ENCODE results near the gene SCN5A. TPM values are rescaled to one million over a fixed set of nuclear protein-coding genes. Genes with fewer than 3 reads are reported as not detected.

Gene SCN5A
- total RNA-seq, 2 donors from 2014 or later: 102 to 118 TPM

DNA sequence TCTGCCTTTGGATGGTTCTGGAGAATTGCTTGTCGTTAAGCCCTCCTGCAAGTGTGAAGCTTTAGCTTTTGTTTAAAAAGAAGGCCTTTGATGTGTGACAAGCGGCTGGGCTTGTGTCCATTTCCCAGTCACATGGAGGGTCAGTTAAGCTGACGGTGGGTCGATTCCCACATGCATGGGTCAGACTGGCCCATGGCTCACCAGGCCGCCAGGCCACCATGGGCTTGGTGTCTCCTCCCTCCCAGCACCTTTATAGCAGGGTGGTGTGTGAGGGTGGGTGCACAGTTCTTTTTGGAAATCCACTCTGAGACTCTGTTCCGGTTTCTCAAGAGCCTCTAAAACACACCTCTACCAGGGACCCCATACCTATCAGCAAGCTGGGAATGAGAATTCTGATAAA is 67.2 kb downstream of the SCN5A start:
- H3K27me3 ChIP-seq: no peaks in the 10 kb centered on the region
- H3K36me3 ChIP-seq: peaks cover 28% of the 10 kb centered on the region
- TF ChIP-seq CTCF (IDR thresholded peaks at IDR 0.05): no peak
- H3K9me3 ChIP-seq: no peaks in the 10 kb centered on the region
- no peak overlapping the region for H3K4me3 ChIP-seq
- peak overlapping the region; percentile 78 to 97 for H3K27ac ChIP-seq
- H3K4me1 ChIP-seq: peaks cover 0 to 62% of the 10 kb centered on the region in 2 donors
- DNase-seq (ENCODE audit: low spot score): peak; percentile 16

GRCh38 chr3:38581774-38582173 is 67.7 kb downstream of the SCN5A start:
- Histone ChIP-seq H3K4me3 (no peak overlapping the region), H3K27ac (peak overlapping the region; percentile 78 to 97), H3K27me3 (no peaks in the 10 kb centered on the region), H3K4me1 (peaks cover 0 to 67% of the 10 kb centered on the region in 2 donors), H3K9me3 (no peaks in the 10 kb centered on the region), H3K36me3 (peaks cover 30% of the 10 kb centered on the region)
- peak; percentile 52 for DNase-seq (ENCODE audit: low spot score)
- no peak for TF ChIP-seq CTCF (IDR thresholded peaks at IDR 0.05)

- Histone ChIP-seq H3K9me3 (no peaks in the 10 kb centered on the region), H3K27me3 (no peaks in the 10 kb centered on the region), H3K4me1 (peaks cover 0 to 70% of the 10 kb centered on the region in 2 donors), H3K27ac (peak overlapping the region; percentile 78 to 97), H3K36me3 (peaks cover 38% of the 10 kb centered on the region), H3K4me3 (no peak overlapping the region)
- TF ChIP-seq CTCF (IDR thresholded peaks at IDR 0.05): no peak
- peak; percentile 54 for DNase-seq (ENCODE audit: low spot score)
Observed at GRCh38 chr3:38580450-38581382, 68.8 kb downstream of the SCN5A start.

GRCh38 chr3:38579551-38580449 is 69.7 kb downstream of the SCN5A start:
- no peaks in the 10 kb centered on the region for H3K9me3 ChIP-seq
- peak overlapping the region; percentile 78 to 97 for H3K27ac ChIP-seq
- TF ChIP-seq CTCF (IDR thresholded peaks at IDR 0.05): no peak
- DNase-seq (ENCODE audit: low spot score): peak; percentile 58
- H3K4me3 ChIP-seq: no peak overlapping the region
- no peaks in the 10 kb centered on the region for H3K27me3 ChIP-seq
- H3K4me1 ChIP-seq: peaks cover 0 to 70% of the 10 kb centered on the region in 2 donors
- peaks cover 42% of the 10 kb centered on the region for H3K36me3 ChIP-seq

- peak overlapping the region; percentile 78 to 97 for H3K27ac ChIP-seq
- peaks cover 47% of the 10 kb centered on the region for H3K36me3 ChIP-seq
- TF ChIP-seq CTCF (IDR thresholded peaks at IDR 0.05): peak in 1 of 2 donors; percentile 28
- no peaks in the 10 kb centered on the region for H3K9me3 ChIP-seq
- no peaks in the 10 kb centered on the region for H3K27me3 ChIP-seq
- peak; percentile 63 for DNase-seq (ENCODE audit: low spot score)
- no peak overlapping the region for H3K4me3 ChIP-seq
- peaks cover 0 to 69% of the 10 kb centered on the region in 2 donors for H3K4me1 ChIP-seq
Observed at GRCh38 chr3:38579141-38579540, 70.3 kb downstream of the SCN5A start.

Data from right atrium auricular region (tissue), 2 donors.